Measurements from ENCODE around the gene TMEM121. TPM values are rescaled to one million over a fixed set of nuclear protein-coding genes. Genes with fewer than 3 reads are reported as not detected.
"Not testable (repeated sequence)": the region's sequence is repeated elsewhere in the genome, so short reads cannot be mapped to it uniquely, and the experiment has no call there.

Gene TMEM121
- total RNA-seq, 3 donors from 2014 or later (not counting 1 experiment from before 2014, with no cell fraction given) = 0.54 to 0.80 TPM; not detected in 1

- H3K4me3 Mint-ChIP-seq = no peak overlapping the region
- no peak overlapping the region for H3K27ac Mint-ChIP-seq
- H3K27me3 ChIP-seq (ENCODE audit: control insufficient read depth, insufficient read depth, low read length) = no peaks in the 10 kb centered on the region
- no peak for ATAC-seq
- H3K9me3 Mint-ChIP-seq = no peaks in the 10 kb centered on the region
- H3K4me3 ChIP-seq (ENCODE audit: low read length) = no peak overlapping the region
- TF ChIP-seq CTCF (IDR thresholded peaks at IDR 0.05) = no peak
- no peaks in the 10 kb centered on the region for H3K36me3 Mint-ChIP-seq
- H3K4me1 Mint-ChIP-seq = no peaks in the 10 kb centered on the region
- intact Hi-C loops (cut with micrococcal nuclease) = no loop called here
- no peaks in the 10 kb centered on the region for H3K9me3 ChIP-seq (ENCODE audit: control insufficient read depth, insufficient read depth, low read length)
- H3K4me1 ChIP-seq (ENCODE audit: control insufficient read depth, insufficient read depth, low read length) = peaks cover 13% of the 10 kb centered on the region
- 66% methylated on average over 14 of the region's 14 CpGs for WGBS (ENCODE audit: insufficient coverage)
- H3K27me3 Mint-ChIP-seq (ENCODE audit: low read depth in 2 of 2) = peaks cover 0 to 4% of the 10 kb centered on the region in 2 donors
- H3K27ac ChIP-seq (ENCODE audit: low read length) = peak overlapping the region; percentile 78
- H3K36me3 ChIP-seq (ENCODE audit: control insufficient read depth, insufficient read depth, low read length) = no peaks in the 10 kb centered on the region
- DNase-seq = peak in 1 of 2 donors; percentile 29
These were observed 51.0 kb downstream of the TMEM121 start for GRCh38 chr14:105577314-105577861.

DNA sequence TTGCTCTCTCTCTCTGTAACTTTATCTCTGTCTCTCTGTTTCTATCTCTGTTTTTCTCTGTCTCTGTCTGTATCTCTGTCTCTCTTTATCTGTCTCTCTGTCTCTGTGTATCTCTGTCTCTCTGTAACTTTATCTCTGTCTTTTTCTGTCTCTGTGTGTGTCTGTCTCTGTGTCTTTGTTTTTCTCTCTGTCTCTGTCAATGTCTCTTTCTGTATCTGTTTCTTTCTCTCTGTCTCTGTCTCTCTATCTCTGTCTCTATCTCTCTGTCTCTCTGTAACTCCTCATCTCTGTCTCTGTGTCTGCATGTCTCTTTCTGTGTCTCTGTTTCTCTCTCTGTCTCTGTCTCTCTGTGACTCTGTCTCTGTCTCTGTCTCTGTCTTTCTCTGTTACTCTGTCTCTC is 51.7 kb downstream of the TMEM121 start:
- ATAC-seq = no peak
- no peaks in the 10 kb centered on the region for H3K36me3 Mint-ChIP-seq
- H3K27me3 ChIP-seq (ENCODE audit: control insufficient read depth, insufficient read depth, low read length) = no peaks in the 10 kb centered on the region
- no peak for DNase-seq
- no peak overlapping the region for H3K4me3 ChIP-seq (ENCODE audit: low read length)
- peaks cover 18% of the 10 kb centered on the region for H3K4me1 ChIP-seq (ENCODE audit: control insufficient read depth, insufficient read depth, low read length)
- intact Hi-C loops (cut with micrococcal nuclease) = no loop called here
- no peaks in the 10 kb centered on the region for H3K4me1 Mint-ChIP-seq
- no peak for TF ChIP-seq CTCF (IDR thresholded peaks at IDR 0.05)
- no peaks in the 10 kb centered on the region for H3K9me3 Mint-ChIP-seq
- no peaks in the 10 kb centered on the region for H3K36me3 ChIP-seq (ENCODE audit: control insufficient read depth, insufficient read depth, low read length)
- no peaks in the 10 kb centered on the region for H3K9me3 ChIP-seq (ENCODE audit: control insufficient read depth, insufficient read depth, low read length)
- H3K27ac ChIP-seq (ENCODE audit: low read length) = peak overlapping the region; percentile 78
- no peak overlapping the region for H3K27ac Mint-ChIP-seq
- H3K27me3 Mint-ChIP-seq (ENCODE audit: low read depth in 2 of 2) = peaks cover 0 to 4% of the 10 kb centered on the region in 2 donors
- H3K4me3 Mint-ChIP-seq = no peak overlapping the region

GRCh38 chr14:105579221-105579620 is 52.8 kb downstream of the TMEM121 start:
- H3K27me3 ChIP-seq (ENCODE audit: control insufficient read depth, insufficient read depth, low read length); H3K27ac Mint-ChIP-seq; H3K4me3 Mint-ChIP-seq; intact Hi-C loops (cut with micrococcal nuclease); H3K9me3 Mint-ChIP-seq; H3K4me3 ChIP-seq (ENCODE audit: low read length); H3K9me3 ChIP-seq (ENCODE audit: control insufficient read depth, insufficient read depth, low read length); H3K4me1 Mint-ChIP-seq; DNase-seq; ATAC-seq; H3K36me3 Mint-ChIP-seq; H3K27me3 Mint-ChIP-seq (ENCODE audit: low read depth in 2 of 2); H3K36me3 ChIP-seq (ENCODE audit: control insufficient read depth, insufficient read depth, low read length); H3K27ac ChIP-seq (ENCODE audit: low read length): not testable (repeated sequence)
- peaks cover 18% of the 10 kb centered on the region for H3K4me1 ChIP-seq (ENCODE audit: control insufficient read depth, insufficient read depth, low read length)
- WGBS (ENCODE audit: insufficient coverage) = no CpG with 5 or more reads among the region's 15 CpGs

Other genes with a start within 250 kb of the TMEM121 start
- 10 to 100 TPM; 82.4 to 92.7 (median 87.4) TPM for gene BRF1, start 225.6 kb upstream of the TMEM121 start, total RNA-seq
- gene PACS2, start 211.8 kb upstream of the TMEM121 start, total RNA-seq = 10 to 100 TPM; 58.4 to 76.5 (median 69.2) TPM
- gene TEX22, start 128.0 kb upstream of the TMEM121 start, total RNA-seq = 1 to 10 TPM in 2 of 3 donors, under 1 TPM in 1; 0.23 to 1.9 (median 1.8) TPM
- gene MTA1, start 106.8 kb upstream of the TMEM121 start, total RNA-seq = 100 to 1,000 TPM; 104 to 125 (median 112) TPM
- gene CRIP2, start 51.8 kb upstream of the TMEM121 start, total RNA-seq = 1 to 10 TPM; 1.7 to 4.6 (median 2.0) TPM
- gene CRIP1, start 39.7 kb upstream of the TMEM121 start, total RNA-seq = 100 to 1,000 TPM; 276 to 334 (median 290) TPM
- 100 to 1,000 TPM in 2 of 3 donors, 10 to 100 TPM in 1; 70.0 to 233 (median 112) TPM for gene TEDC1, start 35.3 kb upstream of the TMEM121 start, total RNA-seq

Data from natural killer cell (primary cell).